Loucy (cell line): ENCODE data around the gene KCNN2.

ENCODE experiments used
- CTCF ChIP-seq: fragments of 200-600 bp; sonication (generic); conservative IDR thresholded peaks from 2 replicates; pipeline ENCODE4 v1.5.1; 2014; ENCODE audit warnings: mild to moderate bottlenecking, antibody characterized with exemption, low read length
- EZH2phosphoT487 ChIP-seq: fragments of 200-600 bp; IDR thresholded peaks from 2 replicates; pipeline ENCODE4 v1.6.1; 2018; ENCODE audit warnings: antibody characterized with exemption, mild to moderate bottlenecking, moderate library complexity, borderline replicate concordance

GRCh38 chr5:114332493-114332892, 29.4 kb upstream of the KCNN2 start:
- TF ChIP-seq CTCF (no peak), EZH2phosphoT487 (no peak)
